NB4 (cell line): ENCODE results near the gene DLG5.

Experiments used
- CTCF ChIP-seq: IDR thresholded peaks from one replicate; pipeline ENCODE4 v1.5.1; 2012; ENCODE audit warnings: low read depth, low read length
- MAX ChIP-seq: IDR thresholded peaks from 2 replicates; pipeline ENCODE4 v1.6.1; 2011; ENCODE audit warnings: low read depth, low read length
- POLR2A ChIP-seq: IDR thresholded peaks from 2 replicates; pipeline ENCODE4 v1.6.1; 2011; ENCODE audit warnings: mild to moderate bottlenecking; ENCODE audit not compliant: insufficient read length; ENCODE audit errors: extremely low read depth

DNA sequence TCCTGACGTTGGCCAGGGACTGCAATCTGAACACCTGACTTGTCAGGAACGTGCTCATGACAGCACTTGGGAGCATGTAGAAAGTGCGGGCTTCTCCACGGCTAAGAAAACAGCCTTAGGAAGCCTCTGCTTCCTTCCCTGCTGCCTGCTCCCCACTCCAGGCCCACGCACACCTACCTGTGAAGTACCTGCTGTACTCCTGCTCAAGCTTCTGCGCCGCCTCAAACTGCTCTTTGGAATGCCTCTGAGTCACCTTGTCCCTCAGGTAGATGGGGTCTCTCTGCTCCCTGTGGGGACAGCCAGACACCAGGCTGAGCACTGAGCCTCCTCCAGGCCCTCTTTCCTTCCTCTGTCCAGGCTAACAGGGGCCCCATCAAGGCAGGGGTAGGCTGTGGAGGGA lies 132.7 kb downstream of the DLG5 start:
- TF ChIP-seq CTCF = no peak
- no peak for TF ChIP-seq POLR2A
- TF ChIP-seq MAX = no peak
